Measurements from ENCODE around the gene RNASE7.

The RNASE7 gene

DNA sequence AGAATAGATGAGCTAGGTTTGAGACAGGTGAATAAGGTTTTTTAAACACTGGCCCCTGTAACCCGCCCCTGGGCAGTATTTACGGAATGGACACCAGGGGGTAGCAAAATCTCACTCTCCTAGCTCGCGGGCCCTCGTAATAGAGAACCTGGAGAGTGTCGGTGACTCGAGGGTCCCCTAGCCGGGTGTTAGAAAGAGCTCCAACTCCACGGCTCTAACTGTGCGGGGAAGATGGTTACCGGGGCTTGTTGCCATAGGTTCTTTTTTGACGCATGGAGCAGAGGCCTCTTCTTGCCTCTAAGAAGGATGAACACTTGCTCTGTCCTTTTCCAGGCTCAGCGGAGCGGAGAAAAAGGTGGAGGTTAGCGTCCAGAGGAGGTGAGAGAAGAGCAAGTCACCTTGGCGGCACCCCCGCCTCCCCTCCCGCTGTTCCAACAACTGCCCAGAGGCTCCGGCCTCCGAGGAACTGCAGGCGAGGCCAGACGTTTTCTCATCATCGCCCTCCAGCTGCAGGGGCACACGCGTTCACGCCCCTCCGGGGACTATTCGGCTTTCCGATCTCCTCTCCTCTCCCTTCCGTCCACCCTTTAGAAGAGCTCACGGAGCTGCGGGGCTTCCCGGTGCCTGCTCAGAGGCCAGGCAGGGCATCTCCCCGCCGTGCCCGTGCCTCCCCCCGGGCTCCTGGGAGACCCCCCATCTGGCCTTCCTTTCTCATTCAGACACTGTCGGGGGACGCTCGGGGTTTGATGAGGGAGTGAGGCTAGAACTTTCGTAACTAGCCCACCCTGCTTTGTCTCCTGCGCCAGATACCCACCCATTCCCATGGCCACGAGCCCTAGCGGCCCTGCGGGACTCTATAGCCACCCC, 26.6 kb downstream of the RNASE7 start:
- DNase-seq (ENCODE audit: low spot score), result peak; percentile 78

DNA sequence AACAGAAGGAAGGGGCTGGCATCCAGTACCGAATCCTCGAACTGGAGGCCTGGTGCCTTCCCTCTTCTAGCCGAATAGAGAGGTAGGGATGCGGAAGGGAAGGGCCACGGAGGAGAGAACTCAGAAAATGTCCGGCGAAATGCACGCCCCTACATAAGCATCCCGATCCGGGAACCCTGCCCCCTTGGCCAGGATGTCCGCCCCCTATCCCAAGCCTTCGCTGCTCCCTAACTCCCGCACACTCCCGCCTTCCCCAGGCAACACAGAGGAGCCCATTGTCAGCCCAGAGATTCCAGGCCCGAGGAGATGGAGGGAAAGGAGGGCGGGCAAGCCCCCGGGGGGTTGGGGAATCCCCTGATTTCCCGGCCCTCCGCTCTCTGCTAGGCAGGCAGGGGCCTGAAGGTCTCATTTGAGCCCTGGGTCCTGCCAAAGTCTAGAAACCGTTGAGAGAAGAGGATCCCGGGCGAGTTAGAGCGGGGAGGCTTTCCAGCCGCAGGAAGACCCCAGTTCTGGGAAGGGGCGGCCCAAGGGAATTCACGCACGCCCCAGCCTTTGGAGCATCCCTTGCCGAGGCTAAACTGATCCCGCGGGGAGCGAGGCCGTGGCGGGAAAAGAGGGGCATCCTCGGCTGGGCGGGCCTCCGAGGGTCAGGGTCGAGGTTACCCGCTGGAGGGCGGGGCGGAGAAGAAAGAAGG, 27.4 kb downstream of the RNASE7 start:
- DNase-seq (ENCODE audit: low spot score), result peak; percentile 56

DNA sequence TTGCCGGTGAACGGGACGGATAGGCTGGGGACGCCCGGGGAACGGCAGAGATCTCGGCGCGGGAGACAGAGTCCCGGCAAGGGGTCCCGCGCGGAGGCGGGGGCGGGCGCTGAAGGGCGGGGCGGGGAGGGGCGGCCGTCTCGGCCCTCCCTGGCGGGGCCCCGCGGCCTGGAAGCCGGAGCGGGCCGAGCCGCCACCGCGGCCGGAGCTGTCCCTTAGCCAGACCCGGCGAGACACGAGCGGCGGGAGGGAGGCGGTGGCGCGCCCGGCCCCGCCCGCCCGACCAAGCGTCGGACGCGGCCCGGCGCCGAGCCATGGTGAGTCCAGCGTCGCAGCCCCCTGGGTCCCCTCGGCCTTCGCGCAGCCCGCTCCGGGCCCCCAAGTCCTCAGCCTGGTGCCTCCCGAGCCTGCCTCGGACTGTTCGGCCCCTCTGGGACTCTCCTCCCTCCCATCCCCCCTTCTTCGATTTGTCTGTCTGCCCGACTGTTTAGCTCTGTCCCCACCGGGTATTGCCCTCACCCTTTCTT, 28.0 kb downstream of the RNASE7 start, which contains the start of gene ARHGEF40:
Gene ARHGEF40 (plus strand): TSS at position 222 of the 527 bp plus-strand sequence. CDS start 93 bp downstream, at position 315.
- peak; percentile 59 for DNase-seq (ENCODE audit: low spot score)

DNA sequence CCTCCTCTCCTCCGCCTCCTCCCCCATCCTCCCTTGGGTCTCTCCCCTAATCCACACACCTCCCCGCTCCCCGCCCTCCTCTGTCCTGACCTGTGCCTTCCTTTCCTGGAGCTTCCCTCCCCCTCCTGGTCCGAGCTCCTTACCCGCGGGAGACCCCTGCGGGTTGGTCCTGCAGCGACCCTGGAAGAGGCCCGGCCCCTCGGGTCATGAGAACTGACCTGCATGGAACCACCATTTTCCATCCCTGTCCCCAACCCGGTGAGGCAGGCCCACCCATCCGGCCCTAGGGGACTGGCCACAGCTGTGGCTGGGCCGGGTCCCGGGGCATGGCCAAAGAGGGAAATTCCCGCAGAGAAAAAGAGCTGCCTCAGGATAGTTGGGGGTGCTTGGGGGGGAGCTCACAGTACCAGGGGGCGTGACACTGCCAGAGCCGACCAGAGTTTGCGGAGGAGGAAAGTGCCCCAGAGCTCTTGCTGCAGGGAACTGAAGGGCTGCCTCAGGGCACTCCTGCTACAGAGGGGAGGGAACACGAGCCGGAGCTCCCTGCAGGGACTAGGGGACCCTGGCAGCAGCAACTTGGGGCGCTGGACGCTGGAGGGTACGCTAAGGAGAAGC, 28.6 kb downstream of the RNASE7 start:
- peak; percentile 66 for DNase-seq (ENCODE audit: low spot score)

DNA sequence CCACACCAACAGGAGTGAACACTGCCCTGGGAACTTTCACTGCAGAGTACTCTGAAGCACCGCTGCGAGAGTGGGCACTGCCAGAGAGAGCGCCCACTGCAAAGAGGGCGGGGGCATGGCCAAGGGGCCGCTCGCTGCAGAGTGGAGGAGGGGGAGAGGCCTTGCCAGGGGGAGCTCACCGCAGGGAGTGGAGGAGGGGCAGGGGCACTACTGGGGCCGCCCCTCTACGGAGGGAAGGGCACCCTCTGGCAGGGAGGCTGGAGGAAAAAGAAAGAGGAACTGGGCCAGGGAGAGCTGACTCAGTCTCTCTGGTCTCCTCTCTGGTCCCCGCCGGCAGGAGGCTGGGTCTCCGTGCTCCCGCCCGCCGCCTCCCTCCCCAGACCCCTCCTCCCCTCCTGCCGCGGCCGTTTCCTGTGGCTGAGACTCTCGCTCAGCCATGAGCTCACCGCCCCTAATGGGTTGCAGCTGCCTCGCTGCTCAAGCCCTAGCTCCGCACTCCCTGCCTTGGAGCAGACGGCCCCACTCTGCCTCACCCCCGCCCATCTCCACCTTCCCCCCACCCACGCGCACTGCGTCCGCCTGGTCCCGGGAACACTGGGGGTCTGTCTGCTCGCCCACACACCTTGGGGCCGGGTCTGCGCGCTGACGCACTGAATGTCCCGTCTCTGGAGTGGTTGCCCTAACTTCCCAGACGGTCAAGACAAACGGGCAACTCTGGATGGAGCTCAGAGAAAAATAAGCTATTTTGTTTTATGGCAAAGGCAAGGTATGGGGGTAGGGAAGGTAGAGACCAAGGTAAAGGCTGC, 29.3 kb downstream of the RNASE7 start:
- DNase-seq (ENCODE audit: low spot score), result peak; percentile 77

DNA sequence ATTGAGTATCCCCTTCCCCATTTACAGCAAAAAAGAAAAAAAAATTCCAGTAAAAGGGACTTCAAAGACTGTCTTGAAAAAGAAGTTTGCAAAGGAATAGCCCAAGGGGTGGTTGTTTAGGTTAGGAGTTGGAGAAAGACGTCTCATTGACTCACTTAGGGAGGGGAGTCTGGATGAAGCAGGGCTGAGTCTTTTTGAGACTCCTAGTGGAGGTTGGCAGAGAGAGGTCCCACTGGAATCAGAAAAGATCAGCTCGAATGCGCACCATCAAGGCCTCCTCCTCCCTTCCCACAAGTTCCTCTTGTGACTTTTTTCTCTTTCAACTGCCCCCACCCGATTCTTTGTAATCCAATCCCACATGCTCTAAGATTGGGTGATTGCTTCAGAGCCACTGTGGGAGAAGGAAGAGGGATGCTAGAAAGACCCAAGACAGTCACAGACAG, 29.9 kb downstream of the RNASE7 start:
- peak; percentile 43 for DNase-seq (ENCODE audit: low spot score)

DNA sequence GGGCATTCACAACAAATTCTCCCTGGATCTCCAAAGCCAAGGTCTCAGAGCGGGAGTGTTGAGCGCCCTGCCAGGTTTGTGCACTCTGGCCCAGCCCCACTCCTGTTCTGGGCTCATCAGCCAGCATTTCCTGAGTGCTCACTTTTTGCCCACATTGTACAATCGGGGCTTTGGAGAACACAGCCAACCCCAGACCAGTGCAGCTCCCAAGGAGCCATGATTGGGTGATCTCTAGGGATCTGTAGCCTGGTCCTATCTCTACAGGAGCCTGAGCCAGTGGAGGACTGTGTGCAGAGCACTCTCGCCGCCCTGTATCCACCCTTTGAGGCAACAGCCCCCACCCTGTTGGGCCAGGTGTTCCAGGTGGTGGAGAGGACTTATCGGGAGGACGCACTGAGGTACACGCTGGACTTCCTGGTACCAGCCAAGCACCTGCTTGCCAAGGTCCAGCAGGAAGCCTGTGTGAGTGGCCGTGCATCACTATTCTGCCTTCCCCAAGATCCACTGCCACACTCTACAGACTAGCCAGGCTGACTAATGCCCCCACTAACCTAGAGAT, 30.7 kb downstream of the RNASE7 start:
- DNase-seq (ENCODE audit: low spot score), result peak; percentile 2

DNA sequence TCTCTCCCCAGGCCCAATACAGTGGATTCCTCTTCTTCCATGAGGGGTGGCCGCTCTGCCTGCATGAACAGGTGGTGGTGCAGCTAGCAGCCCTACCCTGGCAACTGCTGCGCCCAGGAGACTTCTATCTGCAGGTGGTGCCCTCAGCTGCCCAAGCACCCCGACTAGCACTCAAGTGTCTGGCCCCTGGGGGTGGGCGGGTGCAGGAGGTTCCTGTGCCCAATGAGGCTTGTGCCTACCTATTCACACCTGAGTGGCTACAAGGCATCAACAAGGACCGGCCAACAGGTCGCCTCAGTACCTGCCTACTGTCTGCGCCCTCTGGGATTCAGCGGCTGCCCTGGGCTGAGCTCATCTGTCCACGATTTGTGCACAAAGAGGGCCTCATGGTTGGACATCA, 31.8 kb downstream of the RNASE7 start:
- no peak for DNase-seq (ENCODE audit: low spot score)

DNA sequence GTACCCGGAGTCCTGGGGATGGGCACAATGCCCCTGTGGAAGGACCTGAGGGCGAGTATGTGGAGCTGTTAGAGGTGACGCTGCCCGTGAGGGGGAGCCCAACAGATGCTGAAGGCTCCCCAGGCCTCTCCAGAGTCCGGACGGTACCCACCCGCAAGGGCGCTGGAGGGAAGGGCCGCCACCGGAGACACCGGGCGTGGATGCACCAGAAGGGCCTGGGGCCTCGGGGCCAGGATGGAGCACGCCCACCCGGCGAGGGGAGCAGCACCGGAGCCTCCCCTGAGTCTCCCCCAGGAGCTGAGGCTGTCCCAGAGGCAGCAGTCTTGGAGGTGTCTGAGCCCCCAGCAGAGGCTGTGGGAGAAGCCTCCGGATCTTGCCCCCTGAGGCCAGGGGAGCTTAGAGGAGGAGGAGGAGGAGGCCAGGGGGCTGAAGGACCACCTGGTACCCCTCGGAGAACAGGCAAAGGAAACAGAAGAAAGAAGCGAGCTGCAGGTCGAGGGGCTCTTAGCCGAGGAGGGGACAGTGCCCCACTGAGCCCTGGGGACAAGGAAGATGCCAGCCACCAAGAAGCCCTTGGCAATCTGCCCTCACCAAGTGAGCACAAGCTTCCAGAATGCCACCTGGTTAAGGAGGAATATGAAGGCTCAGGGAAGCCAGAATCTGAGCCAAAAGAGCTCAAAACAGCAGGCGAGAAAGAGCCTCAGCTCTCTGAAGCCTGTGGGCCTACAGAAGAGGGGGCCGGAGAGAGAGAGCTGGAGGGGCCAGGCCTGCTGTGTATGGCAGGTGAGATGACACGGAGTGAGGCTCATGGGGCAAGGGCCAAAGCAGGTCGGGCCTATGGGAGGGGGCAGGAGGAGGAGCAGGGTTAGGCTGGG, 32.5 kb downstream of the RNASE7 start:
- no peak for DNase-seq (ENCODE audit: low spot score)

DNA sequence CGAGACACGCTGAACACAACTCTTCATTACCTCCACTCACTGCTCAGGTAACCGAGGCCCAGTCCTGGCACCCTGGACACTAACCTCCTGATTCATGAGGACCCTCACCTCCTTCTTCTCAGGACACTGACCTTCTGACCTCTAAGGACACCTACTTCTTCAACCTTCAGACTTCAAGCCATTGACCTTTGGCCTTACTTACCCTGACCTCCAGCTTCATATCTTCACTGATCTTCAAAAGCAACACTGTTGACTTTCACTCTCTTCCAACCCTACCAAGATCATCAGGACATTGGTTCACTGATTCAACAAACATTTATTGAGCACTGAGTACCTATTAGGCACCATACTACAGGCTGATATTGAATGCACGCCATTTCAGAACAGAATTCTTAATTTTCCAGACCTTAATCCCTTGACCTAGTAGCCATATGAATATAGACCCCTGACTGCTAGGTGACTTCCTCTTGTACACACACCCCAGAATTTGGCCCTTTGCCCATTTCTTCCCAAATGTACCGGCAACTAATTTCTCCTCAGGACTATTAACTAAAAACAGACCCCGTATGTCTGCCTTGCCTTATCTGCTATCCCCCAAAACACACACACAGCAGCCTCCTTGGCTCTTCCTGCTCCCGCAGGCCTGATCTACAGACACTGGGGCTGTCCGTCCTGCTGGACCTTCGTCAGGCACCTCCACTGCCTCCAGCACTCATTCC, 33.7 kb downstream of the RNASE7 start:
- DNase-seq (ENCODE audit: low spot score), result no peak

DNA sequence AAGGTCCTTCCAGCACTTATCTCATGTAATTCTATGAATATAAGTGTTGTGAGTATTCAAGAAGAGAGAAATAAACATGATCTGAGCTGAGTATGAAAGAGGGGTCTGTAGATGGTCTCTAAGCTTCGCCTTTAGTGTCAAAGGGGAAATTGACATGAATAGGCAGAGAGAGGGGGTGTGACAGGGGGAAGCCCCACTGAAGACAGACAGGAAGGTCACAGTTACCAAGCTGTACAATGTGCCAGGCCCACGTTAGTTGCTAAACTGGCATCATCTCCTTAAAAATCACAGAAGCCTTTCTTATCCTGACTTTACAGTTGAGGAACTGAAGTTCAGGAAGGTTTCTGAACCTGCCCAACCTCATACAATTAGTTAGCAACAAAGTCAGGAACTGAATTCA, 35.5 kb downstream of the RNASE7 start:
- no peak for DNase-seq (ENCODE audit: low spot score)

DNA sequence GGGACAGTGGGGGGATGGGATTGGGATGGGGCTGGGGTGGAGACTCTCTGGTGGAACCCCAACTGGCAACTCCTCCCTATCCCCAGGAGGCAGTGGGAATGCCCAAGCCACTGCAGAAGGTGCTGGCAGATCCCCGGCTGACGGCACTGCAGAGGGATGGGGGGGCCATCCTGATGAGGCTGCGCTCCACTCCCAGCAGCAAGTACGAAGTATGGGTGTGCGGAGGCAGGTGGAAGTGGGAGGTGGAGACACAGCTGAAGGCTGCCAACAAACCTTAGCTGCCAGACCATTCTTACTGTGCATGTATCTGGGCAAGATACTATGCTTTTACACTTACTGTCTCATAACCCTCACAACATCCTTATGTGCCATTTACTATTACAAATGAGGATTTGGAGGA, 36.1 kb downstream of the RNASE7 start:
- DNase-seq (ENCODE audit: low spot score), result no peak

DNA sequence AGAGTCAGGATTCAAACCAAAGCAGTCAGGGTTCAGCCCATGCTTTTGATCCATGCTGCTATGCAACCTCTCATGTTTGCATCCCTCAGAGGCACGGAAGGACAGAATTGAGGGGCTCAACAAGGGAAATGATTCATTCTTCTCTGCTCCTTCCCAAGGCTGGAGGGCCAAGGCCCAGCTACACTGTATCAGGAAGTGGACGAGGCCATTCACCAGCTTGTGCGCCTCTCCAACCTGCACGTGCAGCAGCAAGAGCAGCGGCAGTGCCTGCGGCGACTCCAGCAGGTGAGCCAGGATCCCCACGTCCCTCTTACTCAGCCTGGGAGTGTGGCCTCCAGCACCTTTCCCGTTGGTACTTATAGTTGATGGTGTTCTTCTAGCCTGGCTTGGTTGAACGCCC, 36.6 kb downstream of the RNASE7 start:
- no peak for DNase-seq (ENCODE audit: low spot score)

DNA sequence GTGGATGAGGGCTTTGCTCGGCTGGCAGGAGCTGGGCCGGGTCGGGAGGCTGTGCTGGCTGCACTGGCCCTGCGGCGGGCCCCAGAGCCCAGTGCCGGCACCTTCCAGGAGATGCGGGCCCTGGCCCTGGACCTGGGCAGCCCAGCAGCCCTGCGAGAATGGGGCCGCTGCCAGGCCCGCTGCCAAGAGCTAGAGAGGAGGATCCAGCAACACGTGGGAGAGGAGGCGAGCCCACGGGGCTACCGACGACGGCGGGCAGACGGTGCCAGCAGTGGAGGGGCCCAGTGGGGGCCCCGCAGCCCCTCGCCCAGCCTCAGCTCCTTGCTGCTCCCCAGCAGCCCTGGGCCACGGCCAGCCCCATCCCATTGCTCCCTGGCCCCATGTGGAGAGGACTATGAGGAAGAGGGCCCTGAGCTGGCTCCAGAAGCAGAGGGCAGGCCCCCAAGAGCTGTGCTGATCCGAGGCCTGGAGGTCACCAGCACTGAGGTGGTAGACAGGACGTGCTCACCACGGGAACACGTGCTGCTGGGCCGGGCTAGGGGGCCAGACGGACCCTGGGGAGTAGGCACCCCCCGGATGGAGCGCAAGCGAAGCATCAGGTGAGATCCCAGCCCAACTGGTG, 39.5 kb downstream of the RNASE7 start:
- DNase-seq (ENCODE audit: low spot score), result no peak

DNA sequence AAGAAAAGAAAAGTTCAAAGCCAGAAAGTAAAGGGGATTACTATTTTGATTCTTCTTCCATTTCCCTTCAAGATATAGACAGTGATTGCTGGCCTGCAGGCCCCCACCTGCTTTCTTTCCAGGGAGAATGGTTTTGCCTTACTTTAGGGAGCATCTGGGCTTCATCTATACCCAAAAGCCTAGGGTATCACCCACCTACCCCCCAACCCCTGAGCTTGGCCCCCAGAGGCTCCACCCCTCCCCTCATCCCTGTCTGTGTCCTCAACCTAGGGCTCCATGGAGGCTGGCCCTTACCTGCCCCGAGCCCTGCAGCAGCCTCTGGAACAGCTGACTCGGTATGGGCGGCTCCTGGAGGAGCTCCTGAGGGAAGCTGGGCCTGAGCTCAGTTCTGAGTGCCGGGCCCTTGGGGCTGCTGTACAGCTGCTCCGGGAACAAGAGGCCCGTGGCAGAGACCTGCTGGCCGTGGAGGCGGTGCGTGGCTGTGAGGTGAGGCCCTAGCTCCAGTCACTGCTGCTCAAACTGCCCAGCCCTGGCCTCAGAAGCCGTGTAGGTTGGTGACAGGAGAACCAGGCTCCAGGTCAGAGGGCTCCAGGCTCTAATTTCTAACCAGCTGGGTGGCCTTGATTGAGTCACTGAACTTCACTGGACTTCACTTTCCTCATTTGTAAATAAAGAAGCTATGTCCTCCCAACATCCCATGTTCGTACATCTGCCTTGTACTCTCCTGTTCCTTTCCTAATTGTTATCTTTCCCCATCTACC, 41.6 kb downstream of the RNASE7 start:
- DNase-seq (ENCODE audit: low spot score), result no peak

DNA sequence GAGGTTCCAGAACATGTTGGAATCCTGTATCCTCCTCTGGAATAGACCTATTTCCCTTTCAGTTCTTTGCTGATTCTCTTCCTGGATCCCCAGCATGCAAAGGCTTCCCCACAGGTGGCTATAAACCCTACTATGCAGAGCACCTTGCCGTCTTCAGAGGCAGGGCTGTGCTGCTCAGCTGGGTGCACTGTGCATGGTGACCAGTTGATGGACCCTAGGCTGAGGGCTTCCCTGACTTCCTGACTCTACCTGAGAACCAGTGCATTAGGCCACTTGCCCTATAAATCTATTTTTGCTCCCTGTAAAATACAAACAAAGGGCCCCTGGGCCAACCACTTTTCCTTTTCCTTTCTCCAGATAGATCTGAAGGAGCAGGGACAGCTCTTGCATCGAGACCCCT, 42.2 kb downstream of the RNASE7 start:
- no peak for DNase-seq (ENCODE audit: low spot score)

DNA sequence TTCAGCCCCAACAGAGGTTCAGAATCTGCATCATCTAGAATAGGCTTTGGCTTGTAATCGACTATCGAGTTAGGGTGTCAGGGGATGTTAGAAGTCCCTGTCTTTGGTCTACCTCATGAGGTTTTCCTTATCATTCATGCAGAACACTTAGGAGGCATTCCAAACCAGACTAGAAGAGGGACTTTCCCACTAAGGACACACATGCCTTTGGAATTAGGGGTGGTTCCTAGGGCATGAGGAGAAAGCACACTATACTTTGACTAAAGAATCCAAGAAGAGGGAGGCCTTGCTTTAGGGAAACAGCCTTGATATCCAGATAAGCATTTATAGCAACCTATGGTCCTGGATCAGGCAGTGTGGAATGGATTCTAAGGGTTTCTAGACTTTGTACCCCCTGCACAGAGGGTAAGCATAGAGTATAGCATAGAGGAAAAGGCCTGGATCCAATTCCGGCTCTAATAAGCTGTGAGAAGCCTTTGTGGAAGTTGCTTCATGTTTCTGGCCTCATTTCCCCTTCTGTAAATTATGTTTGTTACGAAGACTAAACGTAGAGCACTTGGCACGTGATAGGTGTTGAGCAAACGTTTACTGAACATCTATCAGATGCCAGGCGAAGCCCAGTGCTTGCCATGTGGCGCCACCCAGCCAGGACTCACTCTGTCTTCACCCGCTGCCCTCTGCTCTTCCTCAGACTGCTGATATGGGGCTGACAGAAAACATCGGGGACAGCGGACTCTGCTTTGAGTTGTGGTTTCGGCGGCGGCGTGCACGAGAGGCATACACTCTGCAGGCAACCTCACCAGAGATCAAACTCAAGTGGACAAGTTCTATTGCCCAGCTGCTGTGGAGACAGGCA, 43.1 kb downstream of the RNASE7 start:
- no peak for DNase-seq (ENCODE audit: low spot score)

DNA sequence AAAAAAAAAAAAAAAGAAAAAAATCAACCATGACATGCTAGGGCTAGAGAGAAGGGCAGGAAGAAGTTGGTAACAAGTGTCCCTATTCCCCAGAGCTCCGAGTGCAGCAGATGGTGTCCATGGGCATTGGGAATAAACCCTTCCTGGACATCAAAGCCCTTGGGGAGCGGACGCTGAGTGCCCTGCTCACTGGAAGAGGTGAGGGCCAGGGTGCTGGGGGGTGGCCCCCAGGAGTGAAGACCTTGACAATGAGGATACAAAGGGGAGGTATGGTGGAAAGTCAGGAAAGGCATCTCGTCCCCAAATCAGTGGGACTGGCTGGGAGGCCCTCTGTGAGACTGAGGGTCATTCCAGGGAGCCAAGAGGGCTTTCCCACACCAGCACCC, 44.7 kb downstream of the RNASE7 start:
- no peak for DNase-seq (ENCODE audit: low spot score)

All from HuH-7 (cell line).